SU-DHL-6 (cell line): ENCODE data around the gene CPHXL2.

ENCODE experiments used
- H2AFZ ChIP-seq: fragments of 200-600 bp; sonication (generic); 2 replicates; pipeline ENCODE4 v1.6.1; 2014; ENCODE audit warnings: low read depth, mild to moderate bottlenecking, moderate library complexity, mixed read lengths, antibody characterized with exemption, low read length; ENCODE audit not compliant: severe bottlenecking
- H3F3A ChIP-seq: fragments of 200-600 bp; shearing (Covaris generic); 2 replicates; pipeline ENCODE4 v1.6.0; 2016; ENCODE audit warnings: antibody characterized with exemption, mild to moderate bottlenecking; ENCODE audit not compliant: insufficient read depth
- H3K27ac ChIP-seq: fragments of 200-600 bp; sonication (generic); 2 replicates; pipeline ENCODE4 v1.5.1; 2016; ENCODE audit warnings: low read depth, mild to moderate bottlenecking, low read length, moderate library complexity, mixed read lengths
- H3K27me3 ChIP-seq: fragments of 200-600 bp; sonication (generic), shearing (Covaris generic); 2 replicates; pipeline ENCODE4 v1.6.0; 2014; ENCODE audit warnings: mild to moderate bottlenecking, low read length
- H3K36me3 ChIP-seq: fragments of 200-600 bp; sonication (generic); 2 replicates; pipeline ENCODE4 v1.6.1; 2014; ENCODE audit warnings: mild to moderate bottlenecking, low read length, mixed read lengths
- H3K4me2 ChIP-seq: fragments of 300-600, 200-600 bp; shearing (Covaris generic), sonication (generic); 2 replicates; pipeline ENCODE4 v1.6.0; 2014; ENCODE audit warnings: low read length, low read depth, mild to moderate bottlenecking; ENCODE audit not compliant: poor library complexity, severe bottlenecking
- H3K4me3 ChIP-seq: fragments of 200-600 bp; sonication (generic); 2 replicates; pipeline ENCODE4 v1.5.1; 2014; ENCODE audit warnings: antibody characterized with exemption, low read length, mild to moderate bottlenecking, mixed read lengths; ENCODE audit not compliant: insufficient read depth, poor library complexity, severe bottlenecking
- H3K79me2 ChIP-seq: fragments of 200-600 bp; sonication (generic); 2 replicates; pipeline ENCODE4 v1.6.1; 2014; ENCODE audit warnings: mild to moderate bottlenecking, low read length, moderate library complexity; ENCODE audit not compliant: insufficient read depth
- H3K9ac ChIP-seq: fragments of 200-600 bp; sonication (generic); 2 replicates; pipeline ENCODE4 v1.7.0; 2014; ENCODE audit warnings: mild to moderate bottlenecking, low read length
- H3K9me2 ChIP-seq: fragments of 200-600 bp; sonication (generic); replicated peaks from 2 replicates; pipeline ENCODE4 v1.6.1; 2014; ENCODE audit warnings: low read length; ENCODE audit not compliant: insufficient read depth
- H3K9me3 ChIP-seq: fragments of 200-600 bp; sonication (generic); 2 replicates; pipeline ENCODE4 v1.6.1; 2014; ENCODE audit warnings: low read length, mixed read lengths; ENCODE audit not compliant: insufficient read depth
- H4K20me1 ChIP-seq: fragments of 200-600 bp; sonication (generic); 2 replicates; pipeline ENCODE4 v1.6.1; 2014; ENCODE audit warnings: low read depth, mild to moderate bottlenecking, antibody characterized with exemption, low read length, moderate library complexity, mixed read lengths
- CTCF ChIP-seq: fragments of 200-600 bp; sonication (generic); IDR thresholded peaks from one replicate; pipeline ENCODE4 v1.5.1; 2017; ENCODE audit warnings: antibody characterized with exemption, mild to moderate bottlenecking, low read length, moderate library complexity; ENCODE audit not compliant: insufficient read depth, poor library complexity, severe bottlenecking
- EZH2phosphoT487 ChIP-seq: fragments of 200-600 bp; sonication (generic), shearing (Covaris generic); conservative IDR thresholded peaks from 2 replicates; pipeline ENCODE4 v1.6.1; 2018; ENCODE audit warnings: mild to moderate bottlenecking, antibody characterized with exemption, low read length, moderate library complexity, mixed read lengths

Gene CPHXL2

GRCh38 chr16:75679366-75679765, 2.6 kb upstream of the CPHXL2 start:
- H3K4me3 ChIP-seq = no peak overlapping the region
- H3K4me2 ChIP-seq = no peak overlapping the region
- no peaks in the 10 kb centered on the region for H4K20me1 ChIP-seq
- H3F3A ChIP-seq = no peaks in the 10 kb centered on the region
- H3K79me2 ChIP-seq = no peaks in the 10 kb centered on the region
- H3K27ac ChIP-seq = no peak overlapping the region
- no peak overlapping the region for H3K9ac ChIP-seq
- TF ChIP-seq EZH2phosphoT487 = no peak
- no peaks in the 10 kb centered on the region for H3K27me3 ChIP-seq
- no peak overlapping the region for H2AFZ ChIP-seq
- H3K9me3 ChIP-seq = peaks cover 4% of the 10 kb centered on the region; the same call in 1 of the 2 replicates
- no peaks in the 10 kb centered on the region for H3K36me3 ChIP-seq
- H3K9me2 ChIP-seq = no peaks in the 10 kb centered on the region

DNA sequence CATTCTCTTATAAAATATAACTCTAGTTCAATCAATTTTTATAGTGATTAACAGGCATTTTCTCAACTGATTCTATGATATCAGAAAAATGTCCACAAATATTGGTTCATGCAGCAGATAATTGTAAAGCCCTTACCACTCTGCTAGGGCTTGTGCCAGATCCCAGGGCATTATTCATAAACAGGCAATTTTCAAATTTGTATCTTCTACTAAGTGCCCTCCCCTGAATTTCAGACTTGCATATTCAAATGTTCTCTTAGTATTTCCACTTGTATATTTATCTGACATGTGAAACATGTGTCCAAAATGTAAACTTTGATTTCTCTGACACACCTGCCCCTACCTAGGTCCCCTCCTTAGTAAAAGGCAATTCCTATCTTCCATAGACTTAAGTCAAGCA, 9.3 kb downstream of the CPHXL2 start:
- Histone ChIP-seq H3F3A (peaks cover 3% of the 10 kb centered on the region; the same call in 1 of the 2 replicates), H3K27ac (no peak overlapping the region), H3K79me2 (no peaks in the 10 kb centered on the region), H2AFZ (no peak overlapping the region), H3K27me3 (no peaks in the 10 kb centered on the region), H3K4me3 (no peak overlapping the region), H3K9ac (no peak overlapping the region), H4K20me1 (no peaks in the 10 kb centered on the region), H3K36me3 (no peaks in the 10 kb centered on the region), H3K9me3 (no peaks in the 10 kb centered on the region), H3K4me2 (no peak overlapping the region), H3K9me2 (no peaks in the 10 kb centered on the region)
- TF ChIP-seq EZH2phosphoT487 = no peak
- no peak for TF ChIP-seq CTCF

- Histone ChIP-seq H3K27me3 (no peaks in the 10 kb centered on the region), H3K9me3 (no peaks in the 10 kb centered on the region), H3K36me3 (peaks cover 16% of the 10 kb centered on the region), H3K4me3 (no peak overlapping the region), H3K27ac (no peak overlapping the region), H3F3A (no peaks in the 10 kb centered on the region), H4K20me1 (no peaks in the 10 kb centered on the region; the same call in 1 of the 2 replicates), H3K9ac (no peak overlapping the region), H3K9me2 (no peaks in the 10 kb centered on the region), H2AFZ (no peak overlapping the region), H3K79me2 (no peaks in the 10 kb centered on the region), H3K4me2 (no peak overlapping the region)
- TF ChIP-seq EZH2phosphoT487 (no peak), CTCF (no peak)
Measured at GRCh38 chr16:75660726-75661302, 16.0 kb downstream of the CPHXL2 start.

- Histone ChIP-seq H3K9me2 (no peaks in the 10 kb centered on the region), H3K27me3 (no peaks in the 10 kb centered on the region), H3F3A (no peaks in the 10 kb centered on the region), H3K79me2 (0 out of 2 replicates have a peak, but pooled peaks cover 3% of the 10 kb centered on the region), H4K20me1 (no peaks in the 10 kb centered on the region; the same call in 1 of the 2 replicates), H2AFZ (no peak overlapping the region), H3K9me3 (no peaks in the 10 kb centered on the region), H3K9ac (no peak overlapping the region), H3K36me3 (peaks cover 20% of the 10 kb centered on the region), H3K4me3 (no peak overlapping the region), H3K4me2 (no peak overlapping the region), H3K27ac (no peak overlapping the region)
- TF ChIP-seq EZH2phosphoT487 (no peak), CTCF (no peak)
Measured at GRCh38 chr16:75660321-75660720, 16.5 kb downstream of the CPHXL2 start.
